COLO668 (cell line): ENCODE data around the gene STOML1.
"Not testable (repeated sequence)": the region's sequence is repeated elsewhere in the genome, so short reads cannot be mapped to it uniquely, and the experiment has no call there.

Experiments
- DNase-seq: peaks from one replicate; lab custom pipeline; 2025; ENCODE audit not compliant: unreplicated experiment; lab: John Stamatoyannopoulos, UW

Gene STOML1

GRCh38 chr15:73948396-73948795, 43.7 kb downstream of the STOML1 start:
- DNase-seq = no peak

- DNase-seq = no peak
These were observed 44.4 kb downstream of the STOML1 start for GRCh38 chr15:73947651-73948050.

DNA sequence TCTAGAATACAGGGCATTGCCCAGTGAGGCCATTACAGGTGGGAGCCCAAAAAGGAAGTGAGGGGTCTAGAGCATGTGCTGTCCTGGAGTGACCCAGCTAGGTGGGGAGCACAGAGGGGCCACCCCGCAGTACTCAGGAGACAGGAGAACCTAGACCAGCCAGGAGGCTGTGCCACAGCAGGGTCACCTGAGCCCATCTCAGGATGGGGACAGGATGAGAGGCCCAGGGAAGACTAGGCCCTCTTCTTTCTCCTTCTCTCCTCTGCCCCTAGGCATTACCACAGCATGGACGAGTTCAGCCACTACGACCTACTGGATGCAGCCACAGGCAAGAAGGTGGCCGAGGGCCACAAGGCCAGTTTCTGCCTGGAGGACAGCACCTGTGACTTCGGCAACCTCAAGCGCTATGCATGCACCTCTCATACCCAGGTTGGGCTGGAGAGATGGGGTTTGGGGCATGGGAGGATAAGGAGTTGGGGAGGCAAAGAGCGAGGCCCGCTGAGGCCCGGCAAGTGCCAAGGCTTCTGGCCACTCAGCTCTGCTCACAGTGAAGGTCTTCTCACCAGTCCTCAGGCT, 45.2 kb downstream of the STOML1 start:
- no peak for DNase-seq

- DNase-seq = no peak
These were observed 45.9 kb downstream of the STOML1 start for GRCh38 chr15:73946046-73946721.

GRCh38 chr15:73945130-73945508, 47.0 kb downstream of the STOML1 start:
- no peak for DNase-seq

GRCh38 chr15:73944161-73945129, 47.6 kb downstream of the STOML1 start:
- DNase-seq = no peak

- DNase-seq = no peak
These were observed 49.3 kb downstream of the STOML1 start for GRCh38 chr15:73942751-73943270.

DNA sequence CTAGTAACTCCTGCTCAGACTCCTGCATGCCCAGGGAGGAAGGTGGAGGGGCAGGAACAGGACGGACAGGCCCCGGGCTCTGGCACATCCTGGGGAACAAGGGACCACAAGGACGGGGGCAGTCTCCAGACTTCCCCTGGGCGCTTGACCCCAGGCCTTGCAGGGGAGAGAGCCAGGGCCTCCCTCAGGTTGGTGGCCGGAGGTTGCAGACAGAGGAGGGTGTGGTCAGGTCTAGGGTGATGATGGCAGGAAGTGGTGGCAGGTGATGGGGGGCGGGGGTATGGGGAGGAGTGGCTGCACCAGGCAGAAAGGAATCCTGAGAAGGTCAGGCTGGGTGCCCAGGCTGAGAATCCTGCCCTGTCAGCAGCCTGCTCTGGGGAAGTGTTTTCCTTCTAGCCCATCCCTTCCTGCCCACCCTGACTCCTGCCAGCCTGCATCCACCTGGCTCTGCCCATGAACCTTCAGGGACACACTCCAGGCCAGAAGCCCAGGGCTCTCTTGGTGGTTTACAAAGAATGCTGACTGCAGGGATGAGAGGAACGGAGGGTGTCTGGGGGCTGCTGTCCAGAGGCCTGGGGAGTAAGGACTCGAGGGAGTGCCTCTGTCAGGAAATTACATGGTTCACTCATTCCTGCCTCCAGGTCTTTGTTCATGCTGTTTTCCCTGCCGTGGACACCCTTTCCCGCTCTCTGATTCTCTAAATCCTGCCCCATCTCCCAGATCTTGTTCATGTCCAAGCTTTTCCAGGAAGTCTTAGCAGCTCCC, 50.0 kb downstream of the STOML1 start:
- DNase-seq = no peak

- no peak for DNase-seq
These were observed 50.6 kb downstream of the STOML1 start for GRCh38 chr15:73941449-73941848.

DNA sequence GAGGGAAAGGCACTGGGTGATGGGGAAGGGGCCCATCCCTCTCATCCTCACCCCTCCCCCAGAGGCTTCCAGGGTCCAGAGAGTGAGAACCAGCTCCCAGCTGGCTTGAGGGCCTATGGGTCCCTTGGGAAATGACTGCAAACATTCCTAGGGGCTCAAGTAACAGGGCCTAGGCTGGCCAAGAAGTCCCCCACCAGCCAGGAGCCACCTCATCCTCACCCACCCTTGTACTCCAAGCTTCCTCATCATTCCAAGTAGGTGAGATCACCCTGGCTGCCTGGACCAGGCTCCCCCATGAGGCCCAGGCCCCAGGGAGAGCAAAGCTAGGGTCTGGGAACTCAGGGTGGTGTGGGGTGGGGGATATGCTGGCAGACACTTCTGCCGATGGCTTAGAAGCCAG, 51.1 kb downstream of the STOML1 start:
- DNase-seq = no peak

DNA sequence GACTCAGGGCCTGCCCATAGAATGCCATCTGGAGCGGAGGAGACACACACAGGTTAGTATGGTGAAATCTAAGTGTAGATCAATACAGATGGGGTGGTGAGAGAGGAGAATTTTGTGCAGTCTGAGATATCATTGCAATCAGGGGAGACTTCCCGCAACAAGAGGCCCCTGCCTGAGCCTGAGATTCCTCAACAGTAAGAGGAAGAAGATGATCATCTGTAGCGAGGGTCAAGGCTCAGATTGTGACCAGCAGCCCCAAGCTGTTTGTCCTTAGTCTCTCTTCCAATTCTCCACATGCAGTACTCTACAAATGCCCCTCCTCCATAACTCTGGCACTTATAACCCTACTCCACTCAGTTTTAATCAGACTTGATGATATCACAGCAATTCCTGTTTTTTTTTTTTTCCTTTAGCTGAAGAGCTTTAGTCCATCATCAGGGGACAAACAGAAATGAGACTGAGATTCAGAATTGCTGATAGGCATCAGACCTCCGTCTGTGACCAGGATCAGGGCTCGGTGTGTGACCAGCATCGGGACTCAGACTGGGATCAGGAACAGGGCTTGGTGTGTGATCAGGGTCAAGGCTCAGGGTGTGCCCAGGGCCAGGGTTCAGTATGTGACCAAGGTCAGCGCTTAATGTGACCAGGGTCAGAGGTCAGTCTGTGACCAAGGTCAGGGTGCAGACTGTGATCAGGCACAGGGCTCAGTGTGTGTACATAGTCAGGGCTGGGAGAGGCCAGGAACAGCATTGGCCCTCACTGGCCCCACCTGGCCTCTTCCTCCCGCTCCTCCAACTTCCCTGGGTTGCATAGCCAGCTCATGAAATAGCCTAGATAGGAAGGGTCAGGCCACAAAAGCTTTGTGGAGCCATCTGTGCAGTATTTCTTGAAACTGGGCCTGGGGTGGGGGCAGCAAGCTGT, 51.8 kb downstream of the STOML1 start:
- no peak for DNase-seq

DNA sequence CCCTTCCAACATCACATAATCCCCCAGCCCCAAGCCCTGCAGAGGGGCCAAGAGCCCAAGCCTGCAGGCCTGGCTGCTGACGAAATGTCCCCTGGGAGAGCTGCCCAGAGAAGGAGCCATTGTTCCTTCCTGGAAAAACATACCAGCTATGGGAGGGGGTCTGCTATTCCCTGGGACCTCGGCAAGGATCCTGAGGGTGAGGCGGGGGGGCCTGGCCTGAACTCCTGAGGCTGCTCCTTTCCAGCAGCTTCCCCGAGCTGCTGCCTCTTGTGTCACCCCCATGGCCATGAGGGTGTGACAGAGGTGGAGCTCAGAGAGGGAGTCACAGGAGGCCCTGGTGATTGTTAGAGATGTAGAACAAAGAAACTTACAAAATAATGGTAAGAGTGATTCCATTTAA, 53.0 kb downstream of the STOML1 start:
- DNase-seq = no peak

DNA sequence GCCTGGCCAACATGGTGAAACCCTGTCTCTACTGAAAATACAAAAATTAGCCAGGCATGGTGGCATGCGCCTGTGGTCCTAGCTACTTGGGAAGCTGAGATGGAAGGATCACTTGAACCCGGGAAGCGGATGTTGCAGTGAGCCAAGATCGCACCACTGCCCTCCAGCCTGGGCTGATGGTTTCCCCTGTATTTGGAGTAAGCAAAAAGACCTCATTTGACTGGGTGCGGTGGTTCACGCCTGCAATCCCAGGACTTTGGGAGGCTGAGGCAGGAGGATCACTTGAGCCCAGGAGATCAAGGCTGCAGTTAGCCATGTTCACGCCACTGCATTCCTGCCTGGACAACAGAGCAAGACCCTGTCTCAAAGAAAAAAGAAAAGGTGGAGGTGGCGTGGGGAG, 53.6 kb downstream of the STOML1 start:
- not testable (repeated sequence) for DNase-seq

- DNase-seq = no peak
These were observed 54.4 kb downstream of the STOML1 start for GRCh38 chr15:73937726-73938125.

GRCh38 chr15:73937296-73937695, 54.8 kb downstream of the STOML1 start:
- no peak for DNase-seq

- DNase-seq = no peak
These were observed 55.4 kb downstream of the STOML1 start for GRCh38 chr15:73936588-73937290.

DNA sequence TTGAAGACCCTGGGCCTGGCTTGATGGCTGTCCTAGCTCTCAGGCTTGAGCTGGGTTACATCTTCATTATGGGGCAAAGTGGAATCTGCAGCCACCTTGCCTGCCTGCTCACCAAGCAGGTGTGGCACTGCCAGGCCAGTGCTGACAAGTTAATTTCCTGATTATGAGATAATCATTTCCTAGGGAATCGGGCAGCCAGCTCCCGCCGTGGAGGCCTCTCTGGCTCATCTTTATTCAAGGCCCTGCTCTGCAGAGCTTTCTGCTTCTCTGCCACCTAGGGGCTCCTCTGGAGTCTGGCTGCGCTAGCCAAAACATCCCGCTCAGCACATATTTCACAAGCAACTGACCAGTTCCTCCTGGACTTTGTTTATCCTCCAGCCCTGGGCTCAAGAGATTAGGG, 55.9 kb downstream of the STOML1 start:
- no peak for DNase-seq

GRCh38 chr15:73935547-73935946, 56.5 kb downstream of the STOML1 start:
- DNase-seq = no peak

DNA sequence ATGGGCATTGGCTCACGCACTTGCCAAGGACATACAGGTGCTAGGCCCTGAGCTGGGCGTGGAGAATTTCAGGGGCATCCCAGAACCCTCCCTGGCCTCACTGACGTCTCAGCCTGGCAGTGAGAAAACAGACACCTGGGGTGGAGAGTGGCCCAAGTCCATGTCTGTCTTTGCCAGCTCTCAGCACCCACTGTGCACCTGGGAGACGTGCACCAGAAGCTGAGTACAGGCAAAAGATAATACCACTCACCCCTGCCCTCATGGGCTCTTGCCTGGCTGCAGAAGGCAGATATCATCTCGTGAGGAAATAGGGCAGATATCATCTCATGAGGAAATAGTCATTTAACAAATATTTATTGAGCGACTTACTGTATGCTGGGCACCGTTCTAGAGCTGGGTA, 57.8 kb downstream of the STOML1 start:
- no peak for DNase-seq
